Right cardiac atrium (tissue), 5 donors: Measurements from ENCODE around the gene CHCT1. TPM values are rescaled to one million over a fixed set of nuclear protein-coding genes. Genes with fewer than 3 reads are reported as not detected.

Source experiments
- polyA plus RNA-seq: library from polyadenylated mRNA; stranded (reverse); fragments of 200-250 nt; gene quantifications from one replicate; pipeline ENCODE4 v1.2.3, GENCODE V29; 2013
- total RNA-seq, 4 donors: library from RNA; stranded (reverse); fragmentation: NEBNext Ultra II Directional; extraction: Animal tissue kit (Norgen Biotek cat#: 25700); gene quantifications; one replicate each; pipeline ENCODE4 v1.2.1, GENCODE V29; 2021
- donor health status: healthy with polysubstance abuse.
- donor health status: DM: no; HTN: yes; CAD: no.
- donor health status: DM: no; HTN: no; CAD: no.
- donor health status: DM: no; HTN: yes; CAD: no; lungs with severe emphysema.
- donor health status: DM: yes; HTN: yes; CAD: no.

Gene CHCT1
- total and polyA plus RNA-seq, 5 donors, result not detected

Other genes with a start within 250 kb of the CHCT1 start
- 10 to 100 TPM; 32.6 to 43.2 (median 36.9) TPM for gene USP32, start 30.4 kb upstream of the CHCT1 start, total RNA-seq
- 13.3 TPM for gene USP32, start 30.4 kb upstream of the CHCT1 start, polyA plus RNA-seq
- 10 to 100 TPM; 21.8 to 28.2 (median 25.4) TPM for gene APPBP2, start 103.8 kb downstream of the CHCT1 start, total RNA-seq
- gene APPBP2, start 103.8 kb downstream of the CHCT1 start, polyA plus RNA-seq, result 5.3 TPM
- 1 to 10 TPM; 7.5 to 10.0 (median 8.9) TPM for gene PPM1D, start 177.7 kb downstream of the CHCT1 start, total RNA-seq
- gene PPM1D, start 177.7 kb downstream of the CHCT1 start, polyA plus RNA-seq, result 3.3 TPM